ENCODE data around the gene DPP9. TPM values are rescaled to one million over a fixed set of nuclear protein-coding genes. Genes with fewer than 3 reads are reported as not detected.

The DPP9 gene
- total and polyA plus RNA-seq, 2 of the 13 experiments (the other 11 are each of a cell fraction or from before 2014, with no cell fraction given): 8.4 to 25.8 TPM

DNA sequence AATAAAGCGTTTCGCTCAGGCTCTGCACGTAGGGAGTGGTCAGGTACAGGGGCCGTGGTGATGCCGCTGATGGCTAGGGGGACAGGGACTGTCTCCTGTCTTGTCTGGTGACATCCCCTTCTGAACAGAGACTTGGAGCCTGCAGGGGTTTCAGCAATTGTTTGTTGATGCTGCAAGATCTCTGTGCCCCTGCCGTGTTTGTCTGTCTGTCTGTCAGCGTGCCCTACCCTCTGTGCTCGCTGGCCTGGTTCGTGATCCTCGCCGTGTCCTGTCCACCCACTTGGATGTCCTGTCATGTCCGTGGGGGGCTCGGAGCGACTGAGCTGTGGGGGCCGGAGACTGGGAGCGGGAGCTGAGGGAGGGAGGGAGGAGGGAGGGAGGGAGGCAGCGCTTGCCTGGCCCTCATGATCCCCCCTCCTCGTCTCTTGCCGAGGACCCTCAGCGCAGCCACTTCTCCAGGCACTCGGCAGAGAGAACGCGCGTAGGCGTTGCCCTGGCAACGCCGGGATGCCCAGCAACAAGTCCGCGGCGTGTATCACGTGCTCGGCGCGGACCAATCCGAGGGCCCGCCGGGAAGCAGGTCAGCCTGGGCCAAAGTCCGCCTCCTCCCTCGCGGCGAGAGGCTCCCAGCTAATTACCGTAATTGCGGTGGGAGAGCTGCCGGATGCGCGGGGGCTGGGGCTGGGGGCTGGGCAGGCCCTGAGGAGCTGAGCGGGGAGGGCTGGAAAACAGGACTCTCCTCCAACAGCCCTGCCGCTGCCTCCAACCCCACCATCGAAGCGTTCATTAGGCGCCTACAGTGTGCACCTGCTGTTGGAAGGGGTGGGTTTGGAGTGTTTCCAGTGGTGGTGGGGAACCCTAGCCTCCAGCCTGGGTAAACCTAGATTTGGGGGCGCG, 36.0 kb upstream of the DPP9 start (continued):
- TF ChIP-seq, protein P1, sequence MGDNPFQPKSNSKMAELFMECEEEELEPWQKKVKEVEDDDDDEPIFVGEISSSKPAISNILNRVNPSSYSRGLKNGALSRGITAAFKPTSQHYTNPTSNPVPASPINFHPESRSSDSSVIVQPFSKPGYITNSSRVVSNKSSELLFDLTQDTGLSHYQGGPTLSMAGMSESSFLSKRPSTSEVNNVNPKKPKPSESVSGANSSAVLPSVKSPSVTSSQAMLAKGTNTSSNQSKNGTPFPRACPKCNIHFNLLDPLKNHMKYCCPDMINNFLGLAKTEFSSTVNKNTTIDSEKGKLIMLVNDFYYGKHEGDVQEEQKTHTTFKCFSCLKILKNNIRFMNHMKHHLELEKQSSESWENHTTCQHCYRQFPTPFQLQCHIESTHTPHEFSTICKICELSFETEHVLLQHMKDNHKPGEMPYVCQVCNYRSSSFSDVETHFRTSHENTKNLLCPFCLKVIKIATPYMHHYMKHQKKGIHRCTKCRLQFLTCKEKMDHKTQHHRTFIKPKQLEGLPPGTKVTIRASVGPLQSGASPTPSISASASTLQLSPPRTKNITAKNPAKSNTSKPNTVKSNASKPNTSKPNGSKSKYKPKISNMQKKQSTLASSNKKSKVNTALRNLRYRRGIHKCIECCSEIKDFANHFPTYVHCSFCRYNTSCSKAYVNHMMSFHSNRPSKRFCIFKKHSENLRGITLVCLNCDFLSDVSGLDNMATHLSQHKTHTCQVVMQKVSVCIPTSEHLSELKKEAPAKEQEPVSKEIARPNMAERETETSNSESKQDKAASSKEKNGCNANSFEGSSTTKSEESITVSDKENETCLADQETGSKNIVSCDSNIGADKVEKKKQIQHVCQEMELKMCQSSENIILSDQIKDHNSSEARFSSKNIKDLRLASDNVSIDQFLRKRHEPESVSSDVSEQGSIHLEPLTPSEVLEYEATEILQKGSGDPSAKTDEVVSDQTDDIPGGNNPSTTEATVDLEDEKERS (CRISPR knock-in tag; IDR thresholded peaks at IDR 0.05): no peak
- peak; percentile 39; the same call in 1 of the 2 replicates for TF ChIP-seq MED1 (CRISPR knock-in tag; IDR thresholded peaks at IDR 0.05)
- TF ChIP-seq ZKSCAN8 (CRISPR knock-in tag; IDR thresholded peaks at IDR 0.05; ENCODE audit: borderline replicate concordance): peak; percentile 99
- no peak for TF ChIP-seq TARDBP (CRISPR knock-in tag; IDR thresholded peaks at IDR 0.05)
- TF ChIP-seq ZNF383 (CRISPR knock-in tag; IDR thresholded peaks at IDR 0.05; ENCODE audit: borderline replicate concordance): no peak
- TF ChIP-seq, protein P2, sequence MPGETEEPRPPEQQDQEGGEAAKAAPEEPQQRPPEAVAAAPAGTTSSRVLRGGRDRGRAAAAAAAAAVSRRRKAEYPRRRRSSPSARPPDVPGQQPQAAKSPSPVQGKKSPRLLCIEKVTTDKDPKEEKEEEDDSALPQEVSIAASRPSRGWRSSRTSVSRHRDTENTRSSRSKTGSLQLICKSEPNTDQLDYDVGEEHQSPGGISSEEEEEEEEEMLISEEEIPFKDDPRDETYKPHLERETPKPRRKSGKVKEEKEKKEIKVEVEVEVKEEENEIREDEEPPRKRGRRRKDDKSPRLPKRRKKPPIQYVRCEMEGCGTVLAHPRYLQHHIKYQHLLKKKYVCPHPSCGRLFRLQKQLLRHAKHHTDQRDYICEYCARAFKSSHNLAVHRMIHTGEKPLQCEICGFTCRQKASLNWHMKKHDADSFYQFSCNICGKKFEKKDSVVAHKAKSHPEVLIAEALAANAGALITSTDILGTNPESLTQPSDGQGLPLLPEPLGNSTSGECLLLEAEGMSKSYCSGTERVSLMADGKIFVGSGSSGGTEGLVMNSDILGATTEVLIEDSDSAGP (CRISPR knock-in tag; IDR thresholded peaks at IDR 0.05; ENCODE audit: borderline replicate concordance): peak; percentile 69
- 0 out of 2 replicates have a peak, but pooled peaks have one; percentile 25 for TF ChIP-seq ZMYM4 (CRISPR knock-in tag; IDR thresholded peaks at IDR 0.05)
- 0 out of 2 replicates have a peak, but pooled peaks have one; percentile 36 for TF ChIP-seq HOXA5 (CRISPR knock-in tag; IDR thresholded peaks at IDR 0.05)
- TF ChIP-seq PCBP2 (optimal IDR thresholded peaks at IDR 0.05; ENCODE audit: low read depth, low read length, poor library complexity, severe bottlenecking): no peak
- no peak for TF ChIP-seq ZNF232 (CRISPR knock-in tag; IDR thresholded peaks at IDR 0.05; ENCODE audit: borderline replicate concordance)
- TF ChIP-seq, protein P3, sequence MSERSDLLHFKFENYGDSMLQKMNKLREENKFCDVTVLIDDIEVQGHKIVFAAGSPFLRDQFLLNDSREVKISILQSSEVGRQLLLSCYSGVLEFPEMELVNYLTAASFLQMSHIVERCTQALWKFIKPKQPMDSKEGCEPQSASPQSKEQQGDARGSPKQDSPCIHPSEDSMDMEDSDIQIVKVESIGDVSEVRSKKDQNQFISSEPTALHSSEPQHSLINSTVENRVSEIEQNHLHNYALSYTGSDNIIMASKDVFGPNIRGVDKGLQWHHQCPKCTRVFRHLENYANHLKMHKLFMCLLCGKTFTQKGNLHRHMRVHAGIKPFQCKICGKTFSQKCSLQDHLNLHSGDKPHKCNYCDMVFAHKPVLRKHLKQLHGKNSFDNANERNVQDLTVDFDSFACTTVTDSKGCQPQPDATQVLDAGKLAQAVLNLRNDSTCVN (CRISPR knock-in tag; IDR thresholded peaks at IDR 0.05; ENCODE audit: borderline replicate concordance): peak; percentile 38; the same call in 1 of the 2 replicates
- TF ChIP-seq, protein P4, sequence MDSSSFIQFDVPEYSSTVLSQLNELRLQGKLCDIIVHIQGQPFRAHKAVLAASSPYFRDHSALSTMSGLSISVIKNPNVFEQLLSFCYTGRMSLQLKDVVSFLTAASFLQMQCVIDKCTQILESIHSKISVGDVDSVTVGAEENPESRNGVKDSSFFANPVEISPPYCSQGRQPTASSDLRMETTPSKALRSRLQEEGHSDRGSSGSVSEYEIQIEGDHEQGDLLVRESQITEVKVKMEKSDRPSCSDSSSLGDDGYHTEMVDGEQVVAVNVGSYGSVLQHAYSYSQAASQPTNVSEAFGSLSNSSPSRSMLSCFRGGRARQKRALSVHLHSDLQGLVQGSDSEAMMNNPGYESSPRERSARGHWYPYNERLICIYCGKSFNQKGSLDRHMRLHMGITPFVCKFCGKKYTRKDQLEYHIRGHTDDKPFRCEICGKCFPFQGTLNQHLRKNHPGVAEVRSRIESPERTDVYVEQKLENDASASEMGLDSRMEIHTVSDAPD (CRISPR knock-in tag; IDR thresholded peaks at IDR 0.05): no peak
- TF ChIP-seq WIZ (CRISPR knock-in tag; IDR thresholded peaks at IDR 0.05): 0 out of 2 replicates have a peak, but pooled peaks have one; percentile 10
- TF ChIP-seq SOX13 (IDR thresholded peaks at IDR 0.05): no peak
- TF ChIP-seq SOX13 (CRISPR knock-in tag; conservative IDR thresholded peaks at IDR 0.05 in 1 of 2, IDR thresholded peaks at IDR 0.05 in 1 of 2): peak in 1 of 2 experiments; percentile 35; a peak in 1 of 4 replicates
- 0 out of 2 replicates have a peak, but pooled peaks have one; percentile 23 for TF ChIP-seq FOXO1 (CRISPR knock-in tag; IDR thresholded peaks at IDR 0.05)
- TF ChIP-seq, protein P5, sequence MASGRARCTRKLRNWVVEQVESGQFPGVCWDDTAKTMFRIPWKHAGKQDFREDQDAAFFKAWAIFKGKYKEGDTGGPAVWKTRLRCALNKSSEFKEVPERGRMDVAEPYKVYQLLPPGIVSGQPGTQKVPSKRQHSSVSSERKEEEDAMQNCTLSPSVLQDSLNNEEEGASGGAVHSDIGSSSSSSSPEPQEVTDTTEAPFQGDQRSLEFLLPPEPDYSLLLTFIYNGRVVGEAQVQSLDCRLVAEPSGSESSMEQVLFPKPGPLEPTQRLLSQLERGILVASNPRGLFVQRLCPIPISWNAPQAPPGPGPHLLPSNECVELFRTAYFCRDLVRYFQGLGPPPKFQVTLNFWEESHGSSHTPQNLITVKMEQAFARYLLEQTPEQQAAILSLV (CRISPR knock-in tag; IDR thresholded peaks at IDR 0.05; ENCODE audit: borderline replicate concordance): peak; percentile 44; the same call in 1 of the 2 replicates
- TF ChIP-seq PAX8 (CRISPR knock-in tag; IDR thresholded peaks at IDR 0.05; ENCODE audit: borderline replicate concordance): 0 out of 2 replicates have a peak, but pooled peaks have one; percentile 53
- TF ChIP-seq RARA (CRISPR knock-in tag; IDR thresholded peaks at IDR 0.05): peak; percentile 35; the same call in 1 of the 2 replicates
